NCI-H226 (cell line): ENCODE data around the gene PPP1R12B.
"Not testable (repeated sequence)": the region's sequence is repeated elsewhere in the genome, so short reads cannot be mapped to it uniquely, and the experiment has no call there.

Experiments
- DNase-seq: peaks from one replicate; pipeline ENCODE4 v3.0.0-alpha.2; 2015

PPP1R12B gene

DNA sequence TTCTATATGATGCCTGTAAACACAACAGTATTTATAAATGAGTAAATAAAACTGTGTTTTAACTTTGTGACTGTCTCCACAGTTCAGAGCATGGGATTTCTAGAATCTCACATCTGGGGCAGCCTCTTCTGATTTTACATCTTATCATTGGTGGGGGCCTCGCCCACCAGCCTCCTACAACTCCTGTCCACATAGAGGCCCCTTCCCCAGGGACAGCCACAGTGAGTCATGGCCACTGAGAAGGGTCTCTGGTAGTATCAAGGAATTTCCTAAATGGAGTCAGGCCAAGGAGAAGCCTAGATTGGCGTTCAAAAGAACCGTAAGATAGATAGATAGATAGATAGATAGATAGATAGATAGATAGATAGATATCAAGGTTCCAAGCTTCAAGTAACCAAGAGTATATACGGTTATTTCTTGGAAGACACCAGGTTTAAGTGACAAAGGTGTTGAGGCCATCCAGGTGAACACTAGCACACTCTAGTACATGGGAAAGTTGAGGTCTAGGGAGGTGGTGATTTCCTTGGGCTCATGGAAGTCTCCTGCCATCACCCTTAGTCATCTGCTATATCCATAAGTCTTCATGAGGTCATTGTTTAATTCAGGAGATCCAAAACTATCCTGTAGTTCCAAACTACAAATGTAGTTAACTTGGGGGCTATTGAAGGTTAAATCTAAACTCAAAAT, 240.1 kb downstream of the PPP1R12B start:
- DNase-seq = no peak

DNA sequence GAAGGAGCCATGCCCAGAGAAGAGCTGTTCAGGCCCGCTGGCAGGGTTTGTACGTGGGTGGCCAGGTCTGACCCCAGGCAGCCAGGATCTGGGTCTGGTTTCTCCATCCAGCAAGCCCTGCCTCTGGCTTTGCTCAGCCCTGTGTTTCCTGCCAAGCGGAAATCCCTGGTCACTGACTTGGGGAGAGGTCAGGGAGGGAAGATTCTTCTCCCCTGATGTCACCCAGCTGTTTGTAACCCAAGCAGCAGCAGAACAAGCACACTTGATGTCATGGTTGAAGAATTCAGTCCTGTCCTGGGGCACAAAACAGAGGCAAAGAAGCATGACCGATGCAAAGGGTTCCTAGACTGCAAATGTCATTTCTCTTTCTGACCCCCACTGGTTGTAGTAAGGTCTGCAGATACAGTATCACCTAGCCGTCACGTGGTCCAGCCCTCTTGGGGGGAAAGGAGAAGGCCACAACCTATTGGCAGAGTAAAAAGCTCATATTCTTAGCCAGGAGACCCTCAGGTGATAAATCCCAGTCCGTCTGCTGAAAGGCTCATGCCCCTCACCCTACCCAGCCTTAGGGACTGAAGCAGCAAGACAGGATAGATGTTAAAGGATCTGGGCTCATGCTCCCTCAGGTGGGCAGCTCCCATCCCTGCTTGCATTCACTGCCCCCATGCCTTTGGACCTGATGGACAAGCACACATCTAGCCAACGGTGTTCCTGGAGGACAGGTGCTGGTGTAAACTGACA, 240.9 kb downstream of the PPP1R12B start:
- DNase-seq = peak; percentile 97

GRCh38 chr1:202590126-202590525, 241.6 kb downstream of the PPP1R12B start:
- no peak for DNase-seq

DNA sequence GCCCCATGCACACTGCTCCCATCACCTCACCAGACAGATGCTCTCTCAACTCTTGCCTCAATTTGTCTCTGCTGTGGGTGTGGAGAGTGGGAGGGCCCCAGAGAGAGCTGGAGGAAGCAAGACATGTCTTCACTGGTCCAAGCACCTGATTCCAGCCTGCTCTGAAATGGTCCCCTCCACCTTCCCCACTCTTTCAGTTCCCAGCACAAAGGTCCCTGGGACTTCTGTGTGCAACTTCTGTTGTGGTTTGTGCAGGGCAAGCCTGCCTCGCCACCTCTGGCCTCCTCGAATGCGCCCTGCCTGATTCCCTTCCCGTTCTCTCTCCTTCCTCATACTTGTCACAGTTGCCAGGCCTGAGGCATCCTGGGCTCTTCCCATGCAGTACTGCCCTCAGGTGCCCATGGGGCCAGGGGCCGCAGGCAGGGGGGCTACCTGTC, 242.5 kb downstream of the PPP1R12B start:
- no peak for DNase-seq

GRCh38 chr1:202591515-202591914, 243.0 kb downstream of the PPP1R12B start:
- DNase-seq = no peak

- DNase-seq = no peak
Measured at GRCh38 chr1:202592146-202592545, 243.6 kb downstream of the PPP1R12B start.

DNA sequence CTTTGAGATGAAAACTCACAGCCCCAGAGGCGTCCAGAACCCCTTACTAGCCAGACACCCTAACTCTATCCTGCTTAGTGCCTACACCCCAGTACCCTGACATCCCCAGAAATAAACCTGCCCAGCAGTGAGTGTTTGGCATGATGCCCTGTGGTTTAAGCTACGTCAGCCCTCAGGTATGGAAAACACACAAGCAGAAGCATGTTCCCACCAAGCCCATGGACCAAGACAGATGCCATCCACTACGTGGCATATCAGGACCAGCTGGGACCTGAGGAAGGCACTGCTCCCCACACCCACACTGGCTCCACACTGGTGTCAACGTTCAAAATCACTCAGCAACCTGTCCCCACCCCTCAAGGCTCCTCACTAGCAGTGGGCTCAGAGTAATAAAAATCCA, 245.3 kb downstream of the PPP1R12B start:
- peak; percentile 55 for DNase-seq

DNA sequence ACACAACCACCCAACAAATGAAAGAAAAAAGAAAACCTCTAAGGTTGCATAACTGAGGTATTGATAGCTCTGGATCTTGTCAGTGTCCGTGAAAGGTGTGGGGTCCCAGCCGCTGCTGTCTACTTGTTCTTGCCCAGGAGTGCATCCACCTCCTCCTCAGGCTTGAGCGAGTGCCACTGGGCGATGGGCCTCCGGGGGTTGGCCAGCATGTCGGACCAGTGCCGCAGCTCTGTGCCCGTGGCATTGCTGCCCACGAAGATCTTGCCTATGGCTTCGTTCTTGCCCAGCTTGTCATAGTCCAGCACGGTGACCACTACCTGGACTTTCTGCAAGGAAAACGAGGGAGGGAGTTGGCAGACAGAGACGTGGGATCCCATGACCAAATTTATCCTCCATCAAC, 248.1 kb downstream of the PPP1R12B start:
- no peak for DNase-seq

DNA sequence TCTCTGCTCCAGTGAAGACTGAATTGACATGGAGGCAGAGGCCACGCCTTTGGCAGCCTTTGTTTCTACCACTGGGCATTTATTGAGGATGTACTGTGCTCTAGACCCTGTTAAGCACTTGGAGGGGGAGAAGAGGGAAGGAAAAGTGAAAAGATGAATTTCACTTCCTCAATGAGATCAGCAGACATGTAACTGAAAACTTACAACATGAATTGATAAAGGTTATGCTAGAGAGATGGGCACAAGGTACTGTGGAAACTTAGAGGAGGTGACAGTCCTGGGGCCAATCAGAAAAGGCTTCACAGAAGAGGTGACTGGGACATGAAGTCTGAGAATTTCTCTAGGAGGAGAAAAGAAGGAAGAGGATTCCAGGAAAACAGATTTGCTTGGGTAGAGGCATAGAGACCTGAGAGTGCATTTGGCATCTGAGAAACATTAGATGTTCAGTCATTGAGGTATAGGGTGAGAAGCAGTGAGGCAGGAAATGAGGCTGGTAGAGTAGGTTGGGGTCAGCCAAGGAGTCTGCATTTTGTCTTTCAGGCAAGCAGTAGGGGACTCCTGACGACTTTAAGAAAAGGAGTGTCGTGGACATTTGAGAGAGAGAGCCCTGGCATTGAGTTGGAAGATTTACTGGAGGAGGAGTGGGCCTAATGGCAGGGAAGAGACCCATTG, 248.7 kb downstream of the PPP1R12B start:
- DNase-seq = no peak

GRCh38 chr1:202599669-202600431, 251.4 kb downstream of the PPP1R12B start:
- DNase-seq = peak; percentile 52

- no peak for DNase-seq
Measured at GRCh38 chr1:202600432-202601041, 252.0 kb downstream of the PPP1R12B start.

DNA sequence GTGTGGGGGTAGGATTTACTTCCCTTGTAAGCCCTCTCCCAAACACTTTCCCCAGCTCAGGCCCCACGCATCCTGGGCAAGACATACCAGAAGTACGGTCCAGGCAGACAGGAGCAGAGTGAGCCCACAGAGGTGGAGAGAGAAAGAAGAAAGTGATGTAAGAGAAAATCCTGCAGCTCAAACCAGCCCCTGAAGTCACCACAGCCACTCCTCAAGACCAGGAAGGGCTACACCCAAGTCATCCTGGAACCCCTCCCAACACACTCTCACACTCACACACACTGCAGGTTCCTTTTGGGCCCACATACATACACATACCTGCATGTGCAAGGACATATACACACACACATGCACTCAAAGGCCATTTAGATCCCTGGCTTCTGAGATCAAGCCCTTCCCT, 254.9 kb downstream of the PPP1R12B start:
- no peak for DNase-seq

DNA sequence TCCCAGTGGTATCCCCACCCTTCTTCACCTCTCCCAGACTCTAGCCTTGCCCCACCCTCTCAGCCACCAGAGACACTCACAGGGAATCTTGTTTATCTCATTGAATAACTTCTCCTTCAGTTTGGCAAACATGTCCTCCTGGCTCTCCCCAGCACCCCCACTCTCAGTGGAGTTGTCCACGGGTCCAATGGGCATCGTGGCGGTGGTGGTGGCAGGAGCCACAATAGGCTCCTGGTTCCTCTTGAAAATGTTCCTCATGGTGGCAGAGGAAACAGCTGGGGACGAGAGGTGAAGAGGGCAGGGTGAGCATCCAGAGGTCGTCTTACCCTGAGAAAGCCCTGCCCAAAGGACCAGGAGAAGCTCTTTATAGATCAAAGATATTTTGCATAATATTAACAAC, 257.0 kb downstream of the PPP1R12B start:
- no peak for DNase-seq

GRCh38 chr1:202612036-202612435, 263.5 kb downstream of the PPP1R12B start:
- not testable (repeated sequence) for DNase-seq

- no peak for DNase-seq
Measured at GRCh38 chr1:202613571-202613970, 265.1 kb downstream of the PPP1R12B start.

DNA sequence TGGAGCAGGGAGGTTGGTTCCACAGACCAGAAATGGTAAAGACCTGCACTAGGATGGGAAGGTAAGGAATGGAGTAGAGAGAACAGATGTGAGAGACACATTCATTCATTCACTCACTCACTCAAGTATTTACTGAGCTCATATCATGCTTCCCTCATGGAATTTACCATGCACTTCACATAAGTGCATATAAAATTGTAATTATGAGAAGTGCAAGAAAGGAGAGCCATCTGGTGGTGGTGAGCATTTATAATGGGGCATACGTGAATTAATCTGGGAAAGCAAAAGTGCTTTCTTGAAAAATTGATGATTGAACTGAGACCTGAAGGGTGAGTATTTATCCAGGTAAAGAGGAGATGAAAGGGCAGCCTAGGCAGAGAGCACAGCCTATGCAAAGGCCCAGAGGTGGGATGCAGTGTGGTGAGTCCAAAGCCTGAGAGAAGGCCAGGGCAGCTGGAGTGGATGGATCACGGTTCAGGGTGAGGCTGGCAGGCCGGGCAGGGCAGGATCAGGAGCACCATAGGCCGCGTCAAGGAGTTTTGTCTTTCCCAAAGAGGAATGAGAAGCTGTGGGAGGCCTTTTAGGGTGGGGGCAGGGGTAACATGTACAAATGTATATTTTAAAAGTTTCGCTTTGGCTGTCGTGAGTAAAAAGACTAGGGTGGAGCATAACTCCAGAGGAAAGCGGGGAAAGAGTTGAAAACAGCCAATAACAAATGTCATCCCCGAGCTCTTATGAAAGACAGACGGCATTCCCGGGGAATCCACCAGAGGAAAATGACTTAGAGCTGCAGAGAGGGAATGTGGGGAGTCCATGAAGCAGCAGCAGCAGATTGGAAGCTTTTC, 266.1 kb downstream of the PPP1R12B start:
- DNase-seq = not testable (repeated sequence)

GRCh38 chr1:202615208-202615500, 266.7 kb downstream of the PPP1R12B start:
- DNase-seq = not testable (repeated sequence)

DNA sequence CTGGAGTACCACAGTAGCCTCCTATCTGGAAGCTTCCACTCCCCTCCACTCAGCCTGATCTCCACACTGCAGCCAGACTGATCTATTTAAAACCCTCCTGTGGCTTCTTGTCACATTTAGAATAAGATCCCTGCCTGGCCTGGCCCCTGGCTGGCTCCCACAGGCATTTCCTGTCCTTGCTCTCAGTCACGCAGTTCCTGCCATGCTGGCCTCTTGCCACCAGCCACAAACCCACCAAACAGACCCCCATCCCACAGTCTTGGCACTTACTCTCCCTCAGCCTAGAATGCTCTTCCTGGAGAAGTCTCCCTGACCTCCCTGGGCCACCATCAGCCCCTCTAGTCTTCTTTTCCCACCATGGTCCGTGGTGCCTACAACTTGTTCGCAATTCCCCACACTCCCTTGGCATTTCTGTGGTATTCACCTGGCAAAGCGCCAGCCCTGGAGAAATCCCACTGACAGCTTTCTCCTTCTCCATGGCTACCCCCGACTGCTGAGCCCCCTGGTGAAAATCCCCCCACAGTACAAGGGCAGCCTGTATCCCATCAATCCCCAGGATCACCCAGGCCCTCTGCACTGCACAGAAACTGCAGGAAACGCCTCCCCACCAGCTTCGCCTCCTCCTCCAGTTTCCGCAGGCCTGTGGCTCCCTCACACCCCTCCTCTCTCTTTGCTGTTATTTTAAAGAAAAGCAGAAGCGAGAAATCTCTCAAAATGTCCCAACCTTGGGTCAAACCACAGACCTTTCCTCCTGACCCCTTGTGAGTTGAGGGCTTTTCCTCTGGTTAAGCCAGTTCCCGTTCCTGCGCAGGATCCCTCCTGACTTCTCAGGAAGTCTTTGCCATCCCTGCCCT, 267.2 kb downstream of the PPP1R12B start:
- no peak for DNase-seq

DNA sequence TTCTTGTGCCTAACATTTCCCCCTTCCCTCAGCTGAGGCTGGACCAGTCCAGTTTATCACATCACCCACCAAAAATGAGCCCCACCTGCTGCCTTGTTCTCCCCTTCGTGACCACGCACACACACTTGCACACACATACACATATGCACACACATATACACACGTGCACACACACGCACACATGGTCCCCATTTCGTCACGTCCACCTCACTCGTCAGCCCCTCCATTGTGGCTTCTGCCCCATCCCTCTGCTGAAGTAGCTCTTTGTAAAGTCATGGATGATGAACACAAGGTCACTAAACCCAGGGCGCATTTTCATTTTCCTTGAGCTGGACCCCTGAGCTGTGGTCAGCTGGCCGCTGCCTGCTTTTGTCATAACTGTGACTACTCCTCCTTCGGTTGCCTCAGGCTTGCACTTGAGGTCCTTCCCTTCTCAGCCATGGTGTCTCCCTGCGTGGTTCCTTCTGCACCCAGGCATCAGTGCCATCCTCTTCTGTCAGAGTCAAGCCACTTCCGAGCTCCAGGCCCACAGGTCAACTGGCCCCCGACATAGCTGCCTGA, 267.9 kb downstream of the PPP1R12B start:
- no peak for DNase-seq

DNA sequence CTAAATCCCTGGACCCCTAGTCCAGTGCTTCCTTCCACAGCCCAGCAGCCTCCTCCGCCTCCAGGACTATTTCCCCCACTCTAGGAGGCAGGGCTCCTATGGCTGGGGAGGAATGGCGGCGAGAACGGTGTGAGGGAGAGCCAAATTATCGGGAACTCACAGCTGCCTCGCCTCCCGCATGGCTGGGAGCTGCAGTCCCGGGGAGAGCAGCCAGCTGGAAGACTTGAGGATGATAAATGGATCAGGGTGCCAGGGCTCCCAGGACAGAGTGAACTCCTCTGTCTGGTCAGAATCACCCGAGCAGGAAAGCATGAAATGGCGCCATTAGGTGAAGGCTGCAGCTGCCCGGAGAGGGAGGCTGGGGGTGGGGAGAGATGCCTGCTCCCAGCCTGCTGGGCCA, 270.5 kb downstream of the PPP1R12B start:
- not testable (repeated sequence) for DNase-seq

DNA sequence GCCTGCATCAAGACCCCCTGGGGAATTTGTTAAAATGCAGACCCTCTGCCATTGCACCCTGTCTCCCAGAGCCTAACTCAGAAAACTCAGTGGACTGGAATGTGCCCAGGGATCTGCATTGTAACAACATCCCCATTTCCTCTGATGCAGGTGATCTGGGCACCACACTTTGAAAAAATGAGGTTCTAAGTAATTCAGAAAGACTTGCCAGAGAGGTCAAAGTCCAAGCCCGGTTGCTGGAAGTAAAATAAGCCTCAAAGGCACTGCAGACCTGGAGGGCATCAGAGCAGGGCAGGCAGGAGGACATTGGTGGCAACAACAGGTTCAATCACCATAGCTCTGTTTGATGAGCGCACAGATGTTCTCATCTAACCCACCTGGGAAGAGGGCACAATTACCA, 271.0 kb downstream of the PPP1R12B start:
- no peak for DNase-seq
